Calu3 (cell line): ENCODE results near the gene IGFBP2. TPM values are rescaled to one million over a fixed set of nuclear protein-coding genes. Genes with fewer than 3 reads are reported as not detected.

Source experiments
- BruUV-seq: library from RNA; stranded (reverse); fragments of 400-500 nt; replicated peaks from 2 replicates; lab custom pipeline; 2021; lab: Mats Ljungman, UMichigan
- CTCF ChIA-PET: fragments of 300-600 bp; sonication (Branson Sonifier 250); formaldehyde crosslinking; loops from one replicate; lab custom pipeline; 2022; ENCODE audit warnings: antibody characterized with exemption; lab: Charles Lee
- DNase-seq: peaks from one replicate; pipeline ENCODE4 v3.0.0; 2022
- H3K27ac Mint-ChIP-seq: one replicate; pipeline ENCODE4 v1.8.0; 2022; ENCODE audit warnings: mixed read lengths; ENCODE audit not compliant: unreplicated experiment
- H3K27me3 Mint-ChIP-seq: one replicate; pipeline ENCODE4 v1.8.0; 2022; ENCODE audit warnings: mixed read lengths; ENCODE audit not compliant: unreplicated experiment
- H3K36me3 Mint-ChIP-seq: one replicate; pipeline ENCODE4 v1.8.0; 2022; ENCODE audit warnings: mild to moderate bottlenecking, moderate library complexity, mixed read lengths; ENCODE audit not compliant: insufficient read depth, unreplicated experiment
- H3K4me1 Mint-ChIP-seq: one replicate; pipeline ENCODE4 v1.8.0; 2022; ENCODE audit warnings: mild to moderate bottlenecking, low read depth, mixed read lengths; ENCODE audit not compliant: unreplicated experiment
- H3K4me3 Mint-ChIP-seq: one replicate; pipeline ENCODE4 v1.8.0; 2022; ENCODE audit warnings: mild to moderate bottlenecking, low read depth, moderate library complexity, mixed read lengths; ENCODE audit not compliant: unreplicated experiment
- H3K9me3 Mint-ChIP-seq: one replicate; pipeline ENCODE4 v1.8.0; 2022; ENCODE audit warnings: low read depth, mixed read lengths; ENCODE audit not compliant: unreplicated experiment
- intact Hi-C: fragments of 100-400 bp; cut with micrococcal nuclease; formaldehyde crosslinking; loops from one replicate; pipeline ENCODE4 v1.10.0; 2022; ENCODE audit not compliant: unreplicated experiment
- total RNA-seq: library from RNA; stranded (reverse); gene quantifications from 2 replicates; pipeline ENCODE4 v1.2.3, GENCODE V29; 2022
- TF ChIP-seq, protein P1 (sequence below): fragments of 200-600 bp; IDR thresholded peaks from one replicate; pipeline ENCODE4 v1.8.0; 2022; ENCODE audit warnings: antibody characterized with exemption; ENCODE audit not compliant: unreplicated experiment

The IGFBP2 gene
- total RNA-seq, 1 experiment from 2014 or later: 175 TPM

DNA sequence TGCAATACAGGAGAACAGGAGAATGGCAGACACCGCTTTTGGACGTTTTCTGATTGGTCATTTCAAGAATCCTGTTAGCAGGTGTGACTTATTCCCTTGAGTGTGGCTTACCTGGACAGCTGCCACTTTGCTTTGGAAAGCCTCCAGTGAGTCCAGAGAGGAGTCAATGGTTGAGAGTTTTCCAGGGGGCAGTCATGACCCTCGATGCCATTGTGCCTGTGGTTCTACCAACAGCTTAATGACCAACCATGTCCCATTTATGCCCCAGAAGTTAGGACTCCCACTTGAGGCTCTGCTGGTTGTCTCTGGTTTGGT is 12.4 kb downstream of the IGFBP2 start:
- Mint-ChIP-seq H3K4me3 (no peak overlapping the region), H3K9me3 (peaks cover 3% of the 10 kb centered on the region), H3K27me3 (no peaks in the 10 kb centered on the region), H3K4me1 (peaks cover 32% of the 10 kb centered on the region), H3K36me3 (no peaks in the 10 kb centered on the region), H3K27ac (no peak overlapping the region)
- intact Hi-C loops: no loop called here
- TF ChIP-seq, protein P1, sequence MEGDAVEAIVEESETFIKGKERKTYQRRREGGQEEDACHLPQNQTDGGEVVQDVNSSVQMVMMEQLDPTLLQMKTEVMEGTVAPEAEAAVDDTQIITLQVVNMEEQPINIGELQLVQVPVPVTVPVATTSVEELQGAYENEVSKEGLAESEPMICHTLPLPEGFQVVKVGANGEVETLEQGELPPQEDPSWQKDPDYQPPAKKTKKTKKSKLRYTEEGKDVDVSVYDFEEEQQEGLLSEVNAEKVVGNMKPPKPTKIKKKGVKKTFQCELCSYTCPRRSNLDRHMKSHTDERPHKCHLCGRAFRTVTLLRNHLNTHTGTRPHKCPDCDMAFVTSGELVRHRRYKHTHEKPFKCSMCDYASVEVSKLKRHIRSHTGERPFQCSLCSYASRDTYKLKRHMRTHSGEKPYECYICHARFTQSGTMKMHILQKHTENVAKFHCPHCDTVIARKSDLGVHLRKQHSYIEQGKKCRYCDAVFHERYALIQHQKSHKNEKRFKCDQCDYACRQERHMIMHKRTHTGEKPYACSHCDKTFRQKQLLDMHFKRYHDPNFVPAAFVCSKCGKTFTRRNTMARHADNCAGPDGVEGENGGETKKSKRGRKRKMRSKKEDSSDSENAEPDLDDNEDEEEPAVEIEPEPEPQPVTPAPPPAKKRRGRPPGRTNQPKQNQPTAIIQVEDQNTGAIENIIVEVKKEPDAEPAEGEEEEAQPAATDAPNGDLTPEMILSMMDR: no peak
- DNase-seq: no peak
- CTCF ChIA-PET: no interaction called here
- no TSS peak for BruUV-seq

DNA sequence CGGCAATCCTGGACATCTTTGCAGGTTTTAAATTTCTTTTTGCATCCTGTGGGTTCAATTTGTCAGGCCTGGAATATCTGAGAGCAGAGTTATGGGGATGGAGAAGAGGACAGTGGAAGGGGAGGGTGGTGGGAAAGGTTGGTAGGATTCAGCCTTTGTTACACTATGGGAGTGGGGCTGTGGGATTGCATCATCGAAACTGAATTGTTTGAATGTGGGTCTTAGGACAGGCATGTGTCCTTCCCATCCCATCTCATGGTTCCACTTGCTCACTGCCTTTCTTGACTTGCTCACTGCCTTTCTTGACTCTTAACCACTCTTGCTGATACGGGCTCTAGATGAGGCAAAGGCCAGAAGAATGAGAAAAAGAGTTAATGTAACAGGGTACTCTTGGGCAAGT is 12.9 kb downstream of the IGFBP2 start:
- H3K9me3 Mint-ChIP-seq: peaks cover 3% of the 10 kb centered on the region
- TF ChIP-seq, protein P1: no peak
- H3K4me3 Mint-ChIP-seq: no peak overlapping the region
- CTCF ChIA-PET: no interaction called here
- peaks cover under 1% of the 10 kb centered on the region for H3K36me3 Mint-ChIP-seq
- H3K27ac Mint-ChIP-seq: no peak overlapping the region
- peaks cover 38% of the 10 kb centered on the region for H3K4me1 Mint-ChIP-seq
- no peaks in the 10 kb centered on the region for H3K27me3 Mint-ChIP-seq
- intact Hi-C loops: no loop called here
- BruUV-seq: no TSS peak
- no peak for DNase-seq

DNA sequence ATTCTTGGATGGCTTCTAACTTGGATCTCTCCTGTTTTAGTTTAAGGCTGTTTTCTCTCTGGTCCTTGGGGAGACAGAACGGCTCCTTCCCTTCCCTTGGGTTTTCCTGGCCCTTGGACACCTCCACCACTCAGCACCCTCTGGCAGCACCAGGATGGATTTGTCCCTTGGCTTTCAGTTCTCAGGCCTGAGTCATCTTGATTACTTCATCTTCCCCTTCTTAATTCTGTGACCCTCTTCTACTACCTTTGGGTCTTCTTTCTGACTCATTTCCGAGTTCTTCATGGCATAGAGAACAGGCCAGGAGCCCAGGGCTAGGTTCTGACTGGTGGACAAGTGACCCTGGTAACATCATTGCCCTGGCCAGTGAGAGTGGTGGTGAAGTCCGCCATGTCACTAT is 14.9 kb downstream of the IGFBP2 start:
- intact Hi-C loops: no loop called here
- H3K4me3 Mint-ChIP-seq: no peak overlapping the region
- H3K27me3 Mint-ChIP-seq: no peaks in the 10 kb centered on the region
- CTCF ChIA-PET: no interaction called here
- no peak for DNase-seq
- H3K36me3 Mint-ChIP-seq: peaks cover 9% of the 10 kb centered on the region
- TF ChIP-seq, protein P1: no peak
- no TSS peak for BruUV-seq
- peaks cover 54% of the 10 kb centered on the region for H3K4me1 Mint-ChIP-seq
- H3K9me3 Mint-ChIP-seq: peaks cover 3% of the 10 kb centered on the region
- H3K27ac Mint-ChIP-seq: no peak overlapping the region

DNA sequence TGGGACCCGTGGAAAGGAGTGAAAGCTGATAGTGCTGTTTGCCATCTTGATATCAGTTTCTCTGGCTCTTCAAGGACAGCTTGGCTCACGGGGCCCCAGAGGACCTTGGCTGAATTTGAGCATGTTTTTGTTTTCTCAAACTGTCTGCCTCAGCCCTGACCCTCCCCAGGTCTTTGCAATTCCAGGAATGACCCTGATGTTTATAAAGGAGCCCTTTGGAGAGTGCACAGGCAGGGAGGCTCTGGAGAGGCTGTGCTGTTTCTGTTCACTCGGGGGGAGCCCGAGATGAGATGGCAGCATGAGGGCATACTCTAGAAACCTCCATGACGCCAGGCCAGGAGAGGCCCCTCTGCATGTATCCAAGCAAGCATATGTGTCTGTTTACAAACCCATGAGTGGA is 16.4 kb downstream of the IGFBP2 start:
- CTCF ChIA-PET: no interaction called here
- no peak for DNase-seq
- Mint-ChIP-seq H3K4me3 (no peak overlapping the region), H3K9me3 (peaks cover 3% of the 10 kb centered on the region), H3K4me1 (peaks cover 60% of the 10 kb centered on the region), H3K36me3 (peaks cover 9% of the 10 kb centered on the region), H3K27me3 (no peaks in the 10 kb centered on the region), H3K27ac (no peak overlapping the region)
- BruUV-seq: no TSS peak
- intact Hi-C loops: no loop called here
- TF ChIP-seq, protein P1: no peak
